Panc1 (cell line): Measurements from ENCODE around the gene NUBP2. TPM values are rescaled to one million over a fixed set of nuclear protein-coding genes. Genes with fewer than 3 reads are reported as not detected.

ENCODE experiments used
- ATAC-seq: fragments of 200-7000 bp; cut with Tn5 transposase; 2 replicates; pipeline ENCODE4 v1.9.1; 2020; ENCODE audit warnings: mild to moderate bottlenecking, moderate library complexity
- BruUV-seq: library from RNA; stranded (reverse); fragments of 400-500 nt; replicated peaks from 2 replicates; lab custom pipeline; 2021; lab: Mats Ljungman, UMichigan
- CTCF ChIA-PET: fragments of 300-600 bp; sonication (Branson Sonifier 250); formaldehyde crosslinking; loops from one replicate; lab custom pipeline; 2022; ENCODE audit warnings: antibody characterized with exemption; lab: Charles Lee
- POLR2A ChIA-PET: fragments of 300-600 bp; sonication (Branson Sonifier 250); formaldehyde crosslinking; loops from one replicate; lab custom pipeline; 2022; ENCODE audit warnings: antibody characterized with exemption; lab: Charles Lee
- DNase-seq: peaks from one replicate; pipeline ENCODE4 v3.0.0-alpha.2; 2010; ENCODE audit warnings: low read depth, low spot score
- H3K27ac ChIP-seq: 2 replicates; pipeline ENCODE4 v1.5.1; 2011; ENCODE audit warnings: mild to moderate bottlenecking, low read length, inconsistent platforms
- H3K27me3 ChIP-seq: fragments of 200-500 bp; sonication (Bioruptor generic); 2 replicates; pipeline ENCODE4 v1.6.0; 2014; ENCODE audit warnings: low read length, inconsistent platforms; ENCODE audit not compliant: control insufficient read depth, insufficient read depth
- H3K36me3 ChIP-seq: fragments of 200-500 bp; sonication (Bioruptor generic); 2 replicates; pipeline ENCODE4 v1.5.1; 2014; ENCODE audit warnings: inconsistent platforms, mild to moderate bottlenecking, low read length, moderate library complexity; ENCODE audit not compliant: control insufficient read depth, insufficient read depth
- H3K4me1 ChIP-seq: 2 replicates; pipeline ENCODE4 v1.5.1; 2011; ENCODE audit warnings: inconsistent platforms, mild to moderate bottlenecking, low read length, moderate library complexity; ENCODE audit not compliant: control insufficient read depth, insufficient read depth
- H3K4me3 ChIP-seq, 2 experiments: 2 replicates each; pipeline ENCODE4 v1.5.1; 2011 to 2012; ENCODE audit warnings: low read depth in 2 of 2, low read length in 2 of 2, mild to moderate bottlenecking in 2 of 2, inconsistent platforms in 1 of 2, moderate library complexity in 1 of 2
- H3K9me3 ChIP-seq: fragments of 200-500 bp; sonication (Bioruptor generic); 2 replicates; pipeline ENCODE4 v1.5.1; 2014; ENCODE audit warnings: low read depth, mild to moderate bottlenecking, inconsistent platforms, low read length, moderate library complexity; ENCODE audit not compliant: control insufficient read depth, insufficient read depth
- CTCF ChIP-seq: fragments of 450-650 bp; IDR thresholded peaks from 2 replicates; pipeline ENCODE4 v1.5.1; 2017; ENCODE audit warnings: mild to moderate bottlenecking
- POLR2AphosphoS5 ChIP-seq: IDR thresholded peaks from 2 replicates; pipeline ENCODE4 v1.6.1; 2012; ENCODE audit warnings: mild to moderate bottlenecking, low read depth, low read length, moderate library complexity
- REST ChIP-seq, 2 experiments: IDR thresholded peaks; 2 replicates each; pipeline ENCODE4 v1.6.1; 2011 to 2012; ENCODE audit warnings: low read depth in 2 of 2, control low read depth in 1 of 2, low read length in 1 of 2, mild to moderate bottlenecking in 1 of 2, moderate library complexity in 1 of 2; ENCODE audit not compliant: insufficient read depth in 1 of 2
- SIN3A ChIP-seq: IDR thresholded peaks from 2 replicates; pipeline ENCODE4 v1.6.1; 2012; ENCODE audit warnings: low read depth, mild to moderate bottlenecking, low read length, moderate library complexity, borderline replicate concordance; ENCODE audit not compliant: insufficient read depth
- TCF7L2 ChIP-seq: IDR thresholded peaks from 2 replicates; pipeline ENCODE4 v1.6.1; 2011; ENCODE audit warnings: mild to moderate bottlenecking, low read depth, low read length, inconsistent platforms
- in situ Hi-C: cut with HindIII; loops from 2 replicates; pipeline ENCODE4 v1.10.0; 2016; ENCODE audit warnings: low sequenced_read_pairs, low pct_unique_long_range_greater_than_20kb
- intact Hi-C: fragments of 100-400 bp; cut with micrococcal nuclease; formaldehyde crosslinking; loops from one replicate; pipeline ENCODE4 v1.10.0; 2022; ENCODE audit not compliant: unreplicated experiment
- total RNA-seq: library from RNA; stranded (reverse); gene quantifications from one replicate; pipeline ENCODE4 v1.2.1, GENCODE V29; 2021; ENCODE audit not compliant: unreplicated experiment

The NUBP2 gene
- total RNA-seq, 1 experiment from 2014 or later = 85.8 TPM

DNA sequence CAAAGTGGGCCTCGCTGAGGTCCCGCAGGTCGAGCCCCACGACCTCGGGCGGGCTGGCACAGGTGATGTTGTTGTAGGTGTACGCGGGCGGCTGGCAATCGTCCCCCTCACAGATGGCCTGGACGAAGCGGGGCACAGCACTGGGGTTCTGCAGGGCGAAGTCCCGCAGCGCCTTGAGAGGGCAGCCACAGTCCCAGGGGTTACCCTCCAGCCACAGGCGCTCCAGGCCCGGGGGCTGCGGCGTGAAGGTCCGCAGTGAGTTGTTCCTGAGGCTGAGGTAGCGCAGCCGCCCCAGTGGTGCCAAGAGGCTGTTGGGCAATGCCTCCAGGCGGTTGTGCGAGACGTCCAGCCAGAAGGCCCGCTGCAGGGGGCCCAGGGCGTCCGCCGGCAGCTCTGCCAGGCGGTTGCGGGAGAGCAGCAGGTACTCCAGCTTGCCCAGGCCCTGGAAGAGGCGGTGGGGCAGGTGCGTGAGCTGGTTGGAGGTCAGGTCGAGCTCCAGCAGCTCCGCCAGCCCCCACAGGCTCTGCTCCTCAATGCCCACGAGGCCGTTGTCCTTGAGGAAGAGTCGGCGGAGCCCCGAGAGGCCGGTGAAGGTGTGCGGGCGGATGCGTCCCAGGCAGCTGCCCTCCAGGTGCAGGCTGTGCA, 8.0 kb downstream of the NUBP2 start:
- no peaks in the 10 kb centered on the region for H3K9me3 ChIP-seq
- H3K4me1 ChIP-seq = peaks cover 3% of the 10 kb centered on the region; the same call in 1 of the 2 replicates
- no TSS peak for BruUV-seq
- no peaks in the 10 kb centered on the region for H3K27me3 ChIP-seq
- DNase-seq = no peak
- CTCF ChIA-PET = no interaction called here
- no peak overlapping the region for H3K27ac ChIP-seq
- in situ Hi-C loops = no loop called here
- POLR2A ChIA-PET = no interaction called here
- no peak for TF ChIP-seq REST (IDR thresholded peaks at IDR 0.05; ENCODE audit: insufficient read depth in 1 of 2, low read depth in 2 of 2, low read length in 1 of 2)
- TF ChIP-seq TCF7L2 = no peak
- no peak for TF ChIP-seq CTCF
- TF ChIP-seq POLR2AphosphoS5 = no peak
- no peak for TF ChIP-seq SIN3A
- no peak overlapping the region for H3K4me3 ChIP-seq
- no peaks in the 10 kb centered on the region for H3K36me3 ChIP-seq
- no peak for ATAC-seq
- intact Hi-C loops = no loop called here

GRCh38 chr16:1791256-1791942, 8.6 kb downstream of the NUBP2 start:
- intact Hi-C loops (no loop called here), in situ Hi-C loops (no loop called here)
- Histone ChIP-seq H3K27me3 (no peaks in the 10 kb centered on the region), H3K36me3 (no peaks in the 10 kb centered on the region), H3K27ac (no peak overlapping the region), H3K4me1 (peaks cover 3% of the 10 kb centered on the region; the same call in 1 of the 2 replicates), H3K4me3 (no peak overlapping the region), H3K9me3 (no peaks in the 10 kb centered on the region)
- no TSS peak for BruUV-seq
- ChIA-PET CTCF (no interaction called here), POLR2A (no interaction called here)
- DNase-seq = no peak
- TF ChIP-seq POLR2AphosphoS5 = no peak
- no peak for TF ChIP-seq REST (IDR thresholded peaks at IDR 0.05; ENCODE audit: insufficient read depth in 1 of 2, low read depth in 2 of 2, low read length in 1 of 2)
- TF ChIP-seq TCF7L2 = no peak
- no peak for TF ChIP-seq CTCF
- no peak for TF ChIP-seq SIN3A
- no peak for ATAC-seq
